Caco-2 (cell line): ENCODE results near the gene BOLA2B. TPM values are rescaled to one million over a fixed set of nuclear protein-coding genes. Genes with fewer than 3 reads are reported as not detected.

Source experiments
- BruUV-seq: library from RNA; stranded (reverse); fragments of 400-500 nt; replicated peaks from 2 replicates; lab custom pipeline; 2021; lab: Mats Ljungman, UMichigan
- CTCF ChIA-PET: fragments of 300-600 bp; sonication (Branson Sonifier 250); formaldehyde crosslinking; loops from one replicate; lab custom pipeline; 2022; ENCODE audit warnings: antibody characterized with exemption; lab: Charles Lee
- POLR2A ChIA-PET: fragments of 300-600 bp; sonication (Branson Sonifier 250); formaldehyde crosslinking; loops from one replicate; lab custom pipeline; 2022; ENCODE audit warnings: antibody characterized with exemption; lab: Charles Lee
- DNase-seq, 2 experiments: peaks; one replicate each; pipeline versions ENCODE4 v3.0.0 to v3.0.0-alpha.2; 2020 to 2022
- H3K27me3 ChIP-seq: replicated peaks from 2 replicates; pipeline ENCODE4 v1.6.0; 2011; ENCODE audit warnings: low read length; ENCODE audit not compliant: control insufficient read depth, insufficient read depth
- H3K36me3 ChIP-seq: 2 replicates; pipeline ENCODE4 v1.5.1; 2011; ENCODE audit warnings: low read length; ENCODE audit not compliant: control insufficient read depth, insufficient read depth
- H3K4me1 ChIP-seq: fragments of 250-450 bp; sonication (Bioruptor Pico); 2 replicates; pipeline ENCODE4 v1.5.1; 2020; ENCODE audit warnings: mild to moderate bottlenecking
- H3K4me3 ChIP-seq: 2 replicates; pipeline ENCODE4 v1.5.1; 2011; ENCODE audit warnings: low read depth, mild to moderate bottlenecking, control low read depth, low read length
- H3K9me3 ChIP-seq: fragments of 250-450 bp; sonication (Bioruptor Pico); 2 replicates; pipeline ENCODE4 v1.5.1; 2020; ENCODE audit warnings: mild to moderate bottlenecking, moderate library complexity
- H3K27ac Mint-ChIP-seq: one replicate; pipeline ENCODE4 v1.8.0; 2022; ENCODE audit warnings: mixed read lengths; ENCODE audit not compliant: unreplicated experiment
- H3K27me3 Mint-ChIP-seq: one replicate; pipeline ENCODE4 v1.8.0; 2022; ENCODE audit warnings: mixed read lengths; ENCODE audit not compliant: insufficient read depth, unreplicated experiment
- H3K36me3 Mint-ChIP-seq: one replicate; pipeline ENCODE4 v1.8.0; 2022; ENCODE audit warnings: mild to moderate bottlenecking, mixed read lengths; ENCODE audit not compliant: insufficient read depth, unreplicated experiment
- H3K4me1 Mint-ChIP-seq: one replicate; pipeline ENCODE4 v1.8.0; 2022; ENCODE audit warnings: low read depth, mixed read lengths; ENCODE audit not compliant: unreplicated experiment
- H3K4me3 Mint-ChIP-seq: one replicate; pipeline ENCODE4 v1.8.0; 2022; ENCODE audit warnings: mild to moderate bottlenecking, moderate library complexity, mixed read lengths; ENCODE audit not compliant: unreplicated experiment
- H3K9me3 Mint-ChIP-seq: one replicate; pipeline ENCODE4 v1.8.0; 2022; ENCODE audit warnings: mixed read lengths; ENCODE audit not compliant: unreplicated experiment
- CTCF ChIP-seq, 2 experiments: fragments of 200-600 bp in 1 of 2; IDR thresholded peaks; 1 replicate in 1 of 2; 2 replicates in 1 of 2; pipeline versions ENCODE4 v1.5.1 to v1.8.0; 2011 to 2022; ENCODE audit warnings: antibody characterized with exemption in 1 of 2, control low read depth in 1 of 2, inconsistent platforms in 1 of 2, low read depth in 1 of 2, low read length in 1 of 2, mild to moderate bottlenecking in 1 of 2, moderate library complexity in 1 of 2; ENCODE audit not compliant: insufficient read depth in 1 of 2, severe bottlenecking in 1 of 2, unreplicated experiment in 1 of 2
- intact Hi-C: fragments of 100-400 bp; cut with micrococcal nuclease; formaldehyde crosslinking; loops from one replicate; pipeline ENCODE4 v1.10.0; 2022; ENCODE audit not compliant: unreplicated experiment
- total RNA-seq: library from RNA; stranded (reverse); gene quantifications from 2 replicates; pipeline ENCODE4 v1.2.3, GENCODE V29; 2022

BOLA2B gene
- total RNA-seq, 1 experiment from 2014 or later: 96.5 TPM

- intact Hi-C loops: no loop called here
- H3K27me3 ChIP-seq: no peaks in the 10 kb centered on the region
- ChIA-PET CTCF (no interaction called here), POLR2A (no interaction called here)
- no peaks in the 10 kb centered on the region for H3K4me1 Mint-ChIP-seq
- no peaks in the 10 kb centered on the region for H3K9me3 ChIP-seq
- no peaks in the 10 kb centered on the region for H3K27me3 Mint-ChIP-seq
- no peak for TF ChIP-seq CTCF (IDR thresholded peaks at IDR 0.05; ENCODE audit: insufficient read depth in 1 of 2, low read depth in 1 of 2, low read length in 1 of 2, severe bottlenecking in 1 of 2, unreplicated experiment in 1 of 2)
- no peaks in the 10 kb centered on the region for H3K36me3 ChIP-seq
- H3K9me3 Mint-ChIP-seq: no peaks in the 10 kb centered on the region
- H3K4me3 Mint-ChIP-seq: no peak overlapping the region
- DNase-seq: no peak
- no TSS peak for BruUV-seq
- H3K4me1 ChIP-seq: no peaks in the 10 kb centered on the region
- H3K36me3 Mint-ChIP-seq: no peaks in the 10 kb centered on the region
- H3K4me3 ChIP-seq: no peak overlapping the region
- no peak overlapping the region for H3K27ac Mint-ChIP-seq
Observed at GRCh38 chr16:30166202-30166902, 27.1 kb downstream of the BOLA2B start.

GRCh38 chr16:30163538-30163937 lies 29.9 kb downstream of the BOLA2B start:
- no peak for DNase-seq
- no peaks in the 10 kb centered on the region for H3K27me3 Mint-ChIP-seq
- Histone ChIP-seq H3K9me3 (no peaks in the 10 kb centered on the region), H3K27me3 (no peaks in the 10 kb centered on the region), H3K4me1 (no peaks in the 10 kb centered on the region), H3K36me3 (no peaks in the 10 kb centered on the region), H3K4me3 (no peak overlapping the region)
- no TSS peak for BruUV-seq
- intact Hi-C loops: no loop called here
- H3K4me1 Mint-ChIP-seq: no peaks in the 10 kb centered on the region
- no peak overlapping the region for H3K27ac Mint-ChIP-seq
- H3K9me3 Mint-ChIP-seq: no peaks in the 10 kb centered on the region
- POLR2A ChIA-PET: no interaction called here
- no peaks in the 10 kb centered on the region for H3K36me3 Mint-ChIP-seq
- CTCF ChIA-PET: no interaction called here
- H3K4me3 Mint-ChIP-seq: no peak overlapping the region
- TF ChIP-seq CTCF (IDR thresholded peaks at IDR 0.05; ENCODE audit: insufficient read depth in 1 of 2, low read depth in 1 of 2, low read length in 1 of 2, severe bottlenecking in 1 of 2, unreplicated experiment in 1 of 2): no peak

GRCh38 chr16:30157214-30157613 lies 36.3 kb downstream of the BOLA2B start:
- H3K27me3 Mint-ChIP-seq: no peaks in the 10 kb centered on the region
- no peaks in the 10 kb centered on the region for H3K36me3 ChIP-seq
- ChIA-PET CTCF (no interaction called here), POLR2A (no interaction called here)
- no peak overlapping the region for H3K4me3 Mint-ChIP-seq
- H3K27ac Mint-ChIP-seq: no peak overlapping the region
- no peaks in the 10 kb centered on the region for H3K9me3 ChIP-seq
- no peak overlapping the region for H3K4me3 ChIP-seq
- no peaks in the 10 kb centered on the region for H3K9me3 Mint-ChIP-seq
- no peak for TF ChIP-seq CTCF (IDR thresholded peaks at IDR 0.05; ENCODE audit: insufficient read depth in 1 of 2, low read depth in 1 of 2, low read length in 1 of 2, severe bottlenecking in 1 of 2, unreplicated experiment in 1 of 2)
- no peaks in the 10 kb centered on the region for H3K27me3 ChIP-seq
- intact Hi-C loops: no loop called here
- DNase-seq: no peak
- H3K36me3 Mint-ChIP-seq: no peaks in the 10 kb centered on the region
- BruUV-seq: no TSS peak
- no peaks in the 10 kb centered on the region for H3K4me1 Mint-ChIP-seq
- no peaks in the 10 kb centered on the region for H3K4me1 ChIP-seq
